ENCODE results near the gene MTHFSD.

DNA sequence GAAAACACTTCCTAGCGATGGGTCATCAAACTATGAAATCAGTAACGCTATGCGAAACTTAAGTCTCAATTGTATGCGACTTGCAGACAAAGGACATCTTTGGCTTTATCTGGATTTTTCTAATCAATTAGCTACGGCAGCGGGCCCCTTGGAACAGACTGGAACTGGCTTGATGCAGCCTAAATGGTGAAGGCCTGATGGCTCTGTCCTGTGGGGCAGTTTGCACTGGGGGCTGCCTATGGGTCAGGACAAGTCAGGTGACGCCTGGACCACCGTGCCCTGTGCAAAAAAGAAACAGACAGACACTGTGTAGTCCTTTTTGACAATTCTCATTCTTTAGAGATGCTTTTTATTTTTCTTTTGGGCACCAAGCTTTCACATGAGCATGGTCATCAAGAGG lies 22.0 kb downstream of the MTHFSD start:
- TF ChIP-seq, protein P1, sequence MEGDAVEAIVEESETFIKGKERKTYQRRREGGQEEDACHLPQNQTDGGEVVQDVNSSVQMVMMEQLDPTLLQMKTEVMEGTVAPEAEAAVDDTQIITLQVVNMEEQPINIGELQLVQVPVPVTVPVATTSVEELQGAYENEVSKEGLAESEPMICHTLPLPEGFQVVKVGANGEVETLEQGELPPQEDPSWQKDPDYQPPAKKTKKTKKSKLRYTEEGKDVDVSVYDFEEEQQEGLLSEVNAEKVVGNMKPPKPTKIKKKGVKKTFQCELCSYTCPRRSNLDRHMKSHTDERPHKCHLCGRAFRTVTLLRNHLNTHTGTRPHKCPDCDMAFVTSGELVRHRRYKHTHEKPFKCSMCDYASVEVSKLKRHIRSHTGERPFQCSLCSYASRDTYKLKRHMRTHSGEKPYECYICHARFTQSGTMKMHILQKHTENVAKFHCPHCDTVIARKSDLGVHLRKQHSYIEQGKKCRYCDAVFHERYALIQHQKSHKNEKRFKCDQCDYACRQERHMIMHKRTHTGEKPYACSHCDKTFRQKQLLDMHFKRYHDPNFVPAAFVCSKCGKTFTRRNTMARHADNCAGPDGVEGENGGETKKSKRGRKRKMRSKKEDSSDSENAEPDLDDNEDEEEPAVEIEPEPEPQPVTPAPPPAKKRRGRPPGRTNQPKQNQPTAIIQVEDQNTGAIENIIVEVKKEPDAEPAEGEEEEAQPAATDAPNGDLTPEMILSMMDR (IDR thresholded peaks at IDR 0.05): no peak
- no peak for TF ChIP-seq POLR2AphosphoS5 (IDR thresholded peaks at IDR 0.05)

Data from breast epithelium (tissue), 3 donors.